ENCODE results near the gene RIC8B. TPM values are rescaled to one million over a fixed set of nuclear protein-coding genes. Genes with fewer than 3 reads are reported as not detected.

The RIC8B gene
- total RNA-seq, 1 experiment from 2014 or later: 7.8 TPM

GRCh38 chr12:106889326-106889725 is 114.8 kb downstream of the RIC8B start:
- no peaks in the 10 kb centered on the region for H3K9me3 ChIP-seq
- H3K9me3 Mint-ChIP-seq (ENCODE audit: unreplicated experiment): no peaks in the 10 kb centered on the region
- no peak for DNase-seq
- H3K27me3 Mint-ChIP-seq (ENCODE audit: insufficient read depth, unreplicated experiment): no peaks in the 10 kb centered on the region
- TF ChIP-seq CTCF (IDR thresholded peaks at IDR 0.05; ENCODE audit: insufficient read depth in 1 of 2, low read depth in 1 of 2, low read length in 1 of 2, severe bottlenecking in 1 of 2, unreplicated experiment in 1 of 2): no peak
- no peaks in the 10 kb centered on the region for H3K27me3 ChIP-seq (replicated peaks; ENCODE audit: control insufficient read depth, insufficient read depth, low read length)
- ChIA-PET CTCF (no interaction called here), POLR2A (no interaction called here)
- no peak overlapping the region for H3K27ac Mint-ChIP-seq (ENCODE audit: unreplicated experiment)
- H3K36me3 Mint-ChIP-seq (ENCODE audit: insufficient read depth, unreplicated experiment): no peaks in the 10 kb centered on the region
- H3K4me1 Mint-ChIP-seq (ENCODE audit: low read depth, unreplicated experiment): peaks cover 18% of the 10 kb centered on the region
- no peak overlapping the region for H3K4me3 ChIP-seq (ENCODE audit: low read depth, low read length)
- intact Hi-C loops (cut with micrococcal nuclease; ENCODE audit: unreplicated experiment): no loop called here
- no TSS peak for BruUV-seq (replicated peaks)
- no peak overlapping the region for H3K4me3 Mint-ChIP-seq (ENCODE audit: unreplicated experiment)
- no peaks in the 10 kb centered on the region for H3K36me3 ChIP-seq (ENCODE audit: control insufficient read depth, insufficient read depth, low read length)
- peaks cover 26% of the 10 kb centered on the region for H3K4me1 ChIP-seq

- intact Hi-C loops (cut with micrococcal nuclease; ENCODE audit: unreplicated experiment): loop anchor here (5.0 to 10.0 kb wide), 2 partner anchors 33 to 375 kb away; no protein-coding TSS in a partner anchor
- CTCF ChIA-PET: no interaction called here
- Mint-ChIP-seq H3K9me3 (ENCODE audit: unreplicated experiment) (no peaks in the 10 kb centered on the region), H3K36me3 (ENCODE audit: insufficient read depth, unreplicated experiment) (no peaks in the 10 kb centered on the region), H3K27me3 (ENCODE audit: insufficient read depth, unreplicated experiment) (no peaks in the 10 kb centered on the region), H3K4me1 (ENCODE audit: low read depth, unreplicated experiment) (peaks cover 18% of the 10 kb centered on the region), H3K4me3 (ENCODE audit: unreplicated experiment) (no peak overlapping the region), H3K27ac (ENCODE audit: unreplicated experiment) (no peak overlapping the region)
- no peaks in the 10 kb centered on the region for H3K9me3 ChIP-seq
- H3K4me1 ChIP-seq: peaks cover 26% of the 10 kb centered on the region
- no peaks in the 10 kb centered on the region for H3K36me3 ChIP-seq (ENCODE audit: control insufficient read depth, insufficient read depth, low read length)
- no peaks in the 10 kb centered on the region for H3K27me3 ChIP-seq (replicated peaks; ENCODE audit: control insufficient read depth, insufficient read depth, low read length)
- DNase-seq: no peak
- POLR2A ChIA-PET: no interaction called here
- no peak overlapping the region for H3K4me3 ChIP-seq (ENCODE audit: low read depth, low read length)
- BruUV-seq (replicated peaks): no TSS peak
- no peak for TF ChIP-seq CTCF (IDR thresholded peaks at IDR 0.05; ENCODE audit: insufficient read depth in 1 of 2, low read depth in 1 of 2, low read length in 1 of 2, severe bottlenecking in 1 of 2, unreplicated experiment in 1 of 2)
Observed at GRCh38 chr12:106889950-106890626, 115.6 kb downstream of the RIC8B start.

GRCh38 chr12:106892075-106892474 is 117.6 kb downstream of the RIC8B start:
- no peaks in the 10 kb centered on the region for H3K27me3 Mint-ChIP-seq (ENCODE audit: insufficient read depth, unreplicated experiment)

More at GRCh38 chr12:106892075-106892474, 117.6 kb downstream of the RIC8B start:
- CTCF ChIA-PET: interaction anchor here (1.5 kb wide), 1 partner anchor 534 kb away, joined by 4 read pairs; the partner anchor contains the start of gene POLR3B
- peak; percentile 80 to 88 for DNase-seq
- Mint-ChIP-seq H3K36me3 (ENCODE audit: insufficient read depth, unreplicated experiment) (no peaks in the 10 kb centered on the region), H3K4me3 (ENCODE audit: unreplicated experiment) (peak overlapping the region; percentile 34), H3K27ac (ENCODE audit: unreplicated experiment) (peak overlapping the region; percentile 19), H3K4me1 (ENCODE audit: low read depth, unreplicated experiment) (peaks cover 18% of the 10 kb centered on the region), H3K9me3 (ENCODE audit: unreplicated experiment) (no peaks in the 10 kb centered on the region)
- H3K36me3 ChIP-seq (ENCODE audit: control insufficient read depth, insufficient read depth, low read length): no peaks in the 10 kb centered on the region
- no peaks in the 10 kb centered on the region for H3K9me3 ChIP-seq
- H3K4me3 ChIP-seq (ENCODE audit: low read depth, low read length): no peak overlapping the region
- peaks cover 26% of the 10 kb centered on the region for H3K4me1 ChIP-seq
- POLR2A ChIA-PET: interaction anchor here (0.6 kb wide), 1 partner anchor 493 kb away, joined by 3 read pairs; no protein-coding TSS in a partner anchor
- BruUV-seq (replicated peaks): no TSS peak
- no peaks in the 10 kb centered on the region for H3K27me3 ChIP-seq (replicated peaks; ENCODE audit: control insufficient read depth, insufficient read depth, low read length)
- TF ChIP-seq CTCF (IDR thresholded peaks at IDR 0.05; ENCODE audit: insufficient read depth in 1 of 2, low read depth in 1 of 2, low read length in 1 of 2, severe bottlenecking in 1 of 2, unreplicated experiment in 1 of 2): no peak
- intact Hi-C loops (cut with micrococcal nuclease; ENCODE audit: unreplicated experiment): loop anchor here (5.0 to 10.0 kb wide), 2 partner anchors 35 to 377 kb away; no protein-coding TSS in a partner anchor

Measured in Caco-2 (cell line).